GM06990 (cell line): ENCODE results near the gene CEND1.

ENCODE experiments used
- DNase-seq: peaks from one replicate; pipeline ENCODE4 v3.0.0-alpha.2; 2011; ENCODE audit not compliant: insufficient read length; ENCODE audit errors: extremely low read depth
- H3K27me3 ChIP-seq: replicated peaks from 2 replicates; pipeline ENCODE4 v1.6.0; 2011; ENCODE audit warnings: low read length; ENCODE audit not compliant: control insufficient read depth, insufficient read depth
- H3K36me3 ChIP-seq: 2 replicates; pipeline ENCODE4 v1.5.1; 2011; ENCODE audit warnings: low read length; ENCODE audit not compliant: control insufficient read depth, insufficient read depth
- H3K4me3 ChIP-seq: replicated peaks from 2 replicates; pipeline ENCODE4 v1.5.1; 2011; ENCODE audit warnings: low read depth, mild to moderate bottlenecking, control low read depth, low read length
- CTCF ChIP-seq: IDR thresholded peaks from 2 replicates; pipeline ENCODE4 v1.5.1; 2011; ENCODE audit warnings: low read length, control low read depth, mild to moderate bottlenecking, inconsistent platforms; ENCODE audit not compliant: insufficient read depth, poor library complexity, severe bottlenecking

CEND1 gene

DNA sequence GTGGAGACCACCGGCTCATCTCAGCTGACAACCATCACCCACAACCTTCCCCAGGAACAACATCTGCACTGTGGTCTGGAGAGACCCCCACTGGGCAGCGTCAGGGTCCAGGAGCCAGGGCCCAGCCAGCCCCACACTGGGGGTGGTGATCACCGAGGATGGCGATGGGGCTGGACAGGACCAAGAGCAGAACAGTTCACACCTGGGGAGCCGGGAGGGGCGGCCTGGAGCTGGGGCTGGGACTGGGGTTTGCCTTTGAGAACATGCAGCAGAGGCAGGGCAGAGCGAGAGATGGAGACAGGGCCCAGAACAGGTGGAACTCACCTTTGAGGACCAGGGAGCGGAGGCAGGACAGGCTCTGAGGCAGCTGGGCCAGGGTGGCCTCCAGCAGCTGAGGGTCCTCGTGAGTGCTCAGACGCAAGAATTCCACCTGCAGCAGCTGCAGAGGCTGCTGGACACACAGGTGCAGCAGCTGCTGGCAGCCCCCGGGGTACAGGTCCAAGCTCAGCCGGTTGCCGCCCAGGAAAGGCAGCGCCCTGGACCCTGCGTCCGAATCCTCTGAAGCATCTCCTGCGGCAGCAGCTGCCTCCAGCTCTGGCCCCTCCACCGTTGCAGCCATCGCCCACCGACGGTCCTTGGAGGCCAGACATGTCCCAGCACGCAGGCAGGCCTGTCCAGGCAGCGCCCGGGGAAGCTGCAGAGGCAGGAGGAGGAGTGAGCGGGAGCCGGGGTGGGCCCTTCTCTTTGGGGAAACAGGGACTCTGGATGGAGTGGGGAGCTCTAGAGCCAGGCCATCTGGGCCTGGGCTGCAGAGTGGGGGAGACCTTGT lies 14.1 kb upstream of the CEND1 start:
- Histone ChIP-seq H3K4me3 (peak overlapping the region; percentile 64), H3K27me3 (no peaks in the 10 kb centered on the region), H3K36me3 (peaks cover 10% of the 10 kb centered on the region)
- no peak for DNase-seq
- TF ChIP-seq CTCF = no peak

GRCh38 chr11:803467-803742 lies 13.5 kb upstream of the CEND1 start:
- DNase-seq = no peak
- TF ChIP-seq CTCF = no peak
- H3K4me3 ChIP-seq = peak overlapping the region; percentile 64

DNA sequence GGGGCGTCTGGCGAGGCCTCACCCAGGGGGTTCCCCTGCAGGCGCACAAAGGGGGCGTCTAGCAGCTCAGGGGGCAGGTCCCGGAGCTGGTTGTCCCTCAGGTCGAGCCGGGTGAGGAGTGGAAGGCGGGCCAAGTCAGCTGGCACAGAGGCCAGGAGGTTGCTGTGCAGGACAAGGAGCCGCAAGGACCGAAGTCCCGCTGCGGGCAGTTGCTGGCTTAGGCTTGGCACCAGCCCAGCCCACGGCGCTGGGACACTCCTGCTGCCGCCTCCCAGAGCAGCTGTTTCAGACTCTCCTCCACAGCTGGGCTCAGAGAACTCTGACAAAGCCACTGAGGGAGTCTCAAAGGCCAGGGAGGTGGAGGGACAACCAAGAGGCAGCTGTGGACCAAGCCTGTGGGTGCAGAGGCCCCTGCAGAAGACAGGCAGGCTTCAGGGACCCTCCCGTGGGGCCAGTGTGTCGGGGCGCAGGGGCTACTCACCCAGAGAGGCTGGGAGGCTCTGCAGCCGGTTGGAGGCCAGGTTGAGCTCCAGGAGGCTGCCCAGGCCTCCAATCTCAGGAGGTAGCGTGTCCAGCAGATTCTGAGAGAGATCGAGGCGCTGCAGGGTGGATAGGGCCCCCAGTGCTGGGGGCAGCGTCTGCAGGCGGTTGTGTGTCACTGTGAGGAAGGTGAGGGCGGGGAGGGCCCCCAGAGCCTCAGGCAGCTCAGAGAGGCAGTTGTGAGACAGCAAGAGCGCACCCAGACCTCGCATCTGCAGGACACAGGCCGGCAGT lies 13.0 kb upstream of the CEND1 start:
- DNase-seq = no peak
- H3K27me3 ChIP-seq = no peaks in the 10 kb centered on the region
- peak overlapping the region; percentile 64 for H3K4me3 ChIP-seq
- peaks cover 10% of the 10 kb centered on the region for H3K36me3 ChIP-seq
- no peak for TF ChIP-seq CTCF

More at GRCh38 chr11:803467-803742, 13.5 kb upstream of the CEND1 start:
- H3K27me3 ChIP-seq = no peaks in the 10 kb centered on the region
- H3K36me3 ChIP-seq = peaks cover 10% of the 10 kb centered on the region

- peaks cover 10% of the 10 kb centered on the region for H3K36me3 ChIP-seq
- no peak for DNase-seq
- H3K27me3 ChIP-seq = no peaks in the 10 kb centered on the region
- TF ChIP-seq CTCF = no peak
- H3K4me3 ChIP-seq = no peak overlapping the region
Observed at GRCh38 chr11:802018-802617, 12.2 kb upstream of the CEND1 start.

DNA sequence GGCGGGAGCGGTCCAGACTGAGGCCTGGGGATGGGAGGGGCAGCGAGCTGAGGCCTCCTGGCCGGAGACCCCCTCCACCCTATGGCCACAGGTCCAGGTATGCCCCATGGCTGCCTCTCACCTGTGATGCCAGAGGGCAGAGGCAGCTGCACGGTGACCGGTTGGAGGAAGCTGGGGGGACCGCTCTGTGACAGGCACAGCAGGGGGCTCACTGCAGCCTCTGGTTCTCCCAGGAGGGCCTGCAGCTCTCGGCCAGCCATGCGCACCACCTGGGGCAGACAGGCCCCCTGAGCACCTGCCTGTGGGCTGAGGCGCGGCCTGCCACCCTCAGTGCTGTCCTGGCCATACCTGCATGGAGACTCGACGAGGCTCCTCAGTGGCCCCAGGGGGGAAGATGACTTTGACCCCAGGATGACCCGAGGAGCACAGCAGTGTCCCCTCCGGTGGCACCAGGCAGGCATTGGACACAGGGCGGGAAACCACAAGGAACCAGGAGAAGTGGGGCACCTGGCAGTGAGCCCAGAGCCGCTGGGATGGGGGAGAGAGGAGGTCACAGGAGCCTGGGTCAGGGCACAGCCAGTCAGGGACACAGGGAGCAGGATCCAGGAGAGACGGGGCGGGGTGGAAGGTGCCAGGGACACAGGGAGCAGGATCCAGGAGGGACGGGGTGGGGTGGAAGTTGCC lies 11.3 kb upstream of the CEND1 start:
- H3K4me3 ChIP-seq = no peak overlapping the region
- TF ChIP-seq CTCF = no peak
- no peak for DNase-seq

More for the DNA sequence above, 11.3 kb upstream of the CEND1 start:
- Histone ChIP-seq H3K36me3 (peaks cover 10% of the 10 kb centered on the region), H3K27me3 (no peaks in the 10 kb centered on the region)
